ENCODE data around the gene MRPS34.

DNA sequence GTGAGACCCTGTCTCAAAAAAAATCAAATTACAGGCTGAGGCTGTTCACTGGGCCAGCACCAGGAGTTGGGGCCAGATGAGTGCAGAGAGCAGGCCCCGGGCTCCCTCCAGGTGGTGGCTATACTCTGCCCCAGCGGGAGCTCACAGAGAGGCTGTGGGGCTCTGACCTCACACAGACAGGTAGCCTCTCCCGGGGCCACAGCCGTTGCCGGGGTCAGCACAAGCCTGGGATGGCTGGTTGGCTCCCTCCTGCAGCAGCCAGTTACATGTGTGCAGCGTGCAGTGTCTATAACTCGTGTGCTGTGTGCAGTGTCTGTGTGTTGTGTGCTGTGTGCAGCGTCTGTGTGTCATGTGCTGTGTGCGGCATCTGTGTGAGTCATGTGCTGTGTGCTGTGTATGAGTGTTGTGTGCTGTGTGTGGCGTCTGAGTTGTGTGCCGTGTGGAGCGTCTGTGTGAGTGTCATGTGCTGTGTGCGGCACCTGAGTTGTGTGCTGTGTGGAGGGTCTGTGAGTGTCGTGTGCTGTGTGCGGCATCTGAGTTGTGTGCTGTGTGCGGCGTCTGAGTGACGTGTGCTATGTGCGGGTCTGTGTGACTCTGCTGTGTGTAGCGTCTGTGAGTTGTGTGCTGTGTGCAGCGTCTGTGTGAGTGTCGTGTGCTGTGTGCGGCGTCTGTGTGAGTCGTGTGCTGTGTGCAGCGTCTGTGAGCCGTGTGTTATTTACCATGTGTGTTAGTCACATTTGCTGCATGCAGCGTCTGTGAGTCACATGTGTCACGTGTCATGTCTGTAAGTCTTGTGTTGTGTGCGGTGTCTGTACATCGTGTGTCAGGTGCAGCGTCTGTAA is 46.1 kb downstream of the MRPS34 start:
- TF ChIP-seq, protein P1, sequence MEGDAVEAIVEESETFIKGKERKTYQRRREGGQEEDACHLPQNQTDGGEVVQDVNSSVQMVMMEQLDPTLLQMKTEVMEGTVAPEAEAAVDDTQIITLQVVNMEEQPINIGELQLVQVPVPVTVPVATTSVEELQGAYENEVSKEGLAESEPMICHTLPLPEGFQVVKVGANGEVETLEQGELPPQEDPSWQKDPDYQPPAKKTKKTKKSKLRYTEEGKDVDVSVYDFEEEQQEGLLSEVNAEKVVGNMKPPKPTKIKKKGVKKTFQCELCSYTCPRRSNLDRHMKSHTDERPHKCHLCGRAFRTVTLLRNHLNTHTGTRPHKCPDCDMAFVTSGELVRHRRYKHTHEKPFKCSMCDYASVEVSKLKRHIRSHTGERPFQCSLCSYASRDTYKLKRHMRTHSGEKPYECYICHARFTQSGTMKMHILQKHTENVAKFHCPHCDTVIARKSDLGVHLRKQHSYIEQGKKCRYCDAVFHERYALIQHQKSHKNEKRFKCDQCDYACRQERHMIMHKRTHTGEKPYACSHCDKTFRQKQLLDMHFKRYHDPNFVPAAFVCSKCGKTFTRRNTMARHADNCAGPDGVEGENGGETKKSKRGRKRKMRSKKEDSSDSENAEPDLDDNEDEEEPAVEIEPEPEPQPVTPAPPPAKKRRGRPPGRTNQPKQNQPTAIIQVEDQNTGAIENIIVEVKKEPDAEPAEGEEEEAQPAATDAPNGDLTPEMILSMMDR (IDR thresholded peaks at IDR 0.05; ENCODE audit: low read length): no peak
- no peak for TF ChIP-seq EZH2 (optimal IDR thresholded peaks at IDR 0.05; ENCODE audit: low read depth, low read length)
